ENCODE data around the gene SEZ6.

SEZ6 gene

DNA sequence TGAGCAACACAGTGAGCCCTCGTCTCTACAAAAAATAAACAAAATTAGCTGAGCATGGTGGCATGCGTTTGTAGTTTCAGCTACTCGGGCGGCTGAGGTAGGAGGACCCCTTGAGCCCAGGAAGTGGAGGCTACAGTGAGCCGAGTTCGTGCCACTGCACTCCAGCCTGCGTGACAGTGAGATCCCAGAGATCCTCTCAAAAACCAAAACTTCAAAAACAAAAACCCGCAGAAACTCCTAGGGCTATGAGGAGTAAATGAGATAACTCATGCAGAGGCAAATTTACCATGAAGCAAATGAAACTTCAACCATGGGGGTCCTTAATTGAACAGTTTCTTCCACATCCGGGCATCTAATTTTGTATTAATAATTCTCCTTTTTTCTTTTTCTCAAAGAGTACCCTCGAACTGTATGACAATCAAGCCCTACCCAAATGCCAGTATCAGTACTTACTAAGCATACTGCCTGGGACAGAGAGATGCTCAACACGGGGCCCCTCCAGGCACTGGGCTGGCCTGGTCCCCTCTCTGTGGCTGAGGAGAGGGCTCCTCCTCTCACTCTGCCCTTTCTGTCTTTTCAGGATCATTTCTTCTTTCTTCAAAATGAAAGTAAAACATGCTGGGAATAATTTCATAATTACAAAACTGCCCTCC lies 36.3 kb upstream of the SEZ6 start:
- DNase-seq (ENCODE audit: insufficient read length, low spot score): no peak
- FAIRE-seq: no peak
- TF ChIP-seq, protein P1, sequence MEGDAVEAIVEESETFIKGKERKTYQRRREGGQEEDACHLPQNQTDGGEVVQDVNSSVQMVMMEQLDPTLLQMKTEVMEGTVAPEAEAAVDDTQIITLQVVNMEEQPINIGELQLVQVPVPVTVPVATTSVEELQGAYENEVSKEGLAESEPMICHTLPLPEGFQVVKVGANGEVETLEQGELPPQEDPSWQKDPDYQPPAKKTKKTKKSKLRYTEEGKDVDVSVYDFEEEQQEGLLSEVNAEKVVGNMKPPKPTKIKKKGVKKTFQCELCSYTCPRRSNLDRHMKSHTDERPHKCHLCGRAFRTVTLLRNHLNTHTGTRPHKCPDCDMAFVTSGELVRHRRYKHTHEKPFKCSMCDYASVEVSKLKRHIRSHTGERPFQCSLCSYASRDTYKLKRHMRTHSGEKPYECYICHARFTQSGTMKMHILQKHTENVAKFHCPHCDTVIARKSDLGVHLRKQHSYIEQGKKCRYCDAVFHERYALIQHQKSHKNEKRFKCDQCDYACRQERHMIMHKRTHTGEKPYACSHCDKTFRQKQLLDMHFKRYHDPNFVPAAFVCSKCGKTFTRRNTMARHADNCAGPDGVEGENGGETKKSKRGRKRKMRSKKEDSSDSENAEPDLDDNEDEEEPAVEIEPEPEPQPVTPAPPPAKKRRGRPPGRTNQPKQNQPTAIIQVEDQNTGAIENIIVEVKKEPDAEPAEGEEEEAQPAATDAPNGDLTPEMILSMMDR (IDR thresholded peaks at IDR 0.05; ENCODE audit: insufficient read depth, missing control alignments): no peak

DNA sequence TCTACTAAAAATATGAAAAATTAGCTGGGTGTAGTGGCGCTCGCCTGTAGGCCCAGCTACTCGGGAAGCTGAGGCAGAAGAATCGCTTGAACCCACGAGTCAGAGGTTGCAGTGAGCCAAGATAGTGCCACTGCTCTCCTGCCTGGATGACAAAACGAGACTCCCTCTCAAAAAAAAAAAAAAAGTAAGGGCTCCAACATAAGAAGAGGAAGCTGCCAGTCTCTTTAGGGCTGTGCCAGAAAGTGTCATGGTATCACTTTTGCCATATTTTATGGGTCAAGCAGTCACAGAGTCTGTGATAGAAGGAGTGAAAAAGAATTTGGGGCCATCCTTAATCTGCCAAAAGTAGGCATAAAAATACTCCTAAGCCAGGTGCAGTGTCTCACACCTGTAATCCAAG lies 35.7 kb upstream of the SEZ6 start:
- TF ChIP-seq, protein P1 (IDR thresholded peaks at IDR 0.05; ENCODE audit: insufficient read depth, missing control alignments): no peak
- no peak for FAIRE-seq
- no peak for DNase-seq (ENCODE audit: insufficient read length, low spot score)

DNA sequence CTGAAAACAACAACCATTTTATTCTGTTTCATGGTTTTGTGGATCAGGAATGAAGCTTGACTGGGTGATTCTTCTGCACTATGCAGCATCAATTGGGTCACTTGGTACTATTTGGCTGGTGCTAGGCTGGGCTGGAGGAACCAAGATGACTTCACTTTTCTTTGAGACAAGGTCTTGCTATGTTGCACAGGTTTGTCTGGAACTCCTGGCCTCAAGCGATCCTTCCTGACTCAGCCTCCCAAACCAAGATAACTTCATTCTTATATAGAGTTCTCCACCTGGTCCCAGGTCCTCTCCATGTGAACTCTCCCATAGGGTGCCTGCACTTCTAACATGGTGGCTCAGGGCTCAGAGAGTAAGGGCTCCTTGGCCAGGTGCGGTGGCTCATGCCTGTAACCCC lies 35.3 kb upstream of the SEZ6 start:
- TF ChIP-seq, protein P1 (IDR thresholded peaks at IDR 0.05; ENCODE audit: insufficient read depth, missing control alignments): no peak
- DNase-seq (ENCODE audit: insufficient read length, low spot score) (no peak), FAIRE-seq (no peak)

DNA sequence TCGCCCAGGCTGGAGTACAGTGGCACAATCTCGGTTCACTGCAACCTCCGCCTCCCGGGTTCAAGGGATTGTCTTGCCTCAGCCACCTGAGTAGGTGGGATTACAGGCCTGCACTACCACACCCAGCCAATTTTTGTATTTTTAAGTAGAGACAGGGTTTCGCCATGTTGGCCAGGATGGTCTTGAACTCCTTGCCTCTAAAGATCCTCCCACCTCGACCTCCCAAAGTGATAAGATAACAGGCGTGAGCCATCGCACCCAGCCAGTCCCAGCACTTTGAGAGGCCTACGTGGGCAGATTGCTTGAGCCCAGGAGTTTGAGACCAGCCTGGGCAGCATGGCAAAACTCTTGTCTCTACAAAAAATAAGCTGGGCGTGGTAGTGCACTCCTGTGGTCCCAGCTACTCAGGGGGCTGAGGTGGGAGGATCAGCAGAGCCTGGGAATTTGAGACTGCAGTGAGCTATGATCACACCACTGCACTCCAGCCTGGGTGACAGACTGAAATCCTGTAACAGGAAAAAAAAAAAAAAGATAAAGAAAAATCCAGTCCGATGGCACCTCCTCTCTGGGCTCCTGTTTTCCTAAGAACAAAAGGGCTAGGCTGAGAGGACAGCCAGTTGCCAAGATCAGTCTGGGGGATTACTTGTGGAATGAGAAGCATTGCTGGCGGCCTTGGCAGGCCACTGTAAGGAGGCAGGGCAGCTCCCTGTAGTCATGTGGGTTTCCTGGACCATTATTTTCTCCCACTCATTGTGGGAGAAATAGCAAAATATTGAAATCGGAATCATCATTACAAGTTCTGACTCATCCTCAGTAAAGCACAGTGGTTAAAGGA lies 34.1 kb upstream of the SEZ6 start:
- no peak for DNase-seq (ENCODE audit: insufficient read length, low spot score)
- TF ChIP-seq, protein P1 (IDR thresholded peaks at IDR 0.05; ENCODE audit: insufficient read depth, missing control alignments): no peak
- no peak for FAIRE-seq

DNA sequence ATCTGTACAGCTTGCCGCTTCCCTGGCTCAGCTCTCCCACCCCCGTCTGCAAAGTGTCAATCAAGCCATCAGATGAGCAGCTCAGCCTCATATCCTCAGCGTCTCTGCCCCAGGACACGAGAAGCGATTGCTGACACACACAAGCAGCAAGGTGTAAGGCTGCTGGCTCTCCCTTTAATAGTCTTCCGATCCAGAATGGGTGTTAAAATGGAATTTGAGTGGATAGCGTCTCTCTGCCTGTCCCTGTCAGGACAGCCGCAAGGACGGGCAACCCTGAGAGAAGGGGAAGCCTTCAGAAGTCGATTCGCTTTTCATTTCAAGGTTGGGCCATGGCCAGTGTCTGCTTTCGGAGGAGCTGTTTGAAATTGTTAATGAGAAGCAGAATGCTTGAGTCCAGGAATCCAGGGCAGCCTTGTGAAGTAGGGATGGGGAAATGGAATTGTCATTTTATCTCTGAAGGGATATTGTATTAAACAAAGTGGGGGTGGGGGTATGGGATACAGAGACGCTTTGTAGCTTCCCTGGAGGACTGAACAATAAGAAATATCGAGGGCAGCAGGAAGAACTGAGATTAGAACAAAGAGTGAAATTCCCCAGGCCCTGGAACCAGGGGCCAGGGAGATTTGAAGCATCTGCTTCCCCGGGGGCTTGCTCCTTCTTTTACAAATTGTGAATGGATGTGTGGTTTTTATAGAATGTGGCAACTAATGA lies 32.4 kb upstream of the SEZ6 start:
- DNase-seq (ENCODE audit: insufficient read length, low spot score): no peak
- TF ChIP-seq, protein P1 (IDR thresholded peaks at IDR 0.05; ENCODE audit: insufficient read depth, missing control alignments): no peak
- FAIRE-seq: no peak

DNA sequence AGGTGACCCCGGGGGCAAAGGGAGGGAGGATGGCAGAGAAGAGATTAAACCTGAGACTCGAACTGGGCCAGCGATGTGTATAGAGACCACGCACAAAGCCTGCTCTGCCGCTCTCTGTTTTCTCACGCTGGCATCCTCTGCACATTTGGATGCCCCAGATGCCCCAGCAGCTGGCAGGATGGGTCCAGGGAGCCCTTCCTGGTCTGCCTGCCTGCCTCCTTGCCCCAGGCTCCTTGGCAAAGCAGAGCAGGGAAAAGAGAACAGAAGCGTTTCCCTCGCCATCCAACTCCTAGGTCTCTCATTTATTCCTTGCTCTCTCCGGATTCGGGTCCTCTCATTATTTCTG lies 31.9 kb upstream of the SEZ6 start:
- TF ChIP-seq, protein P1 (IDR thresholded peaks at IDR 0.05; ENCODE audit: insufficient read depth, missing control alignments): no peak
- FAIRE-seq: no peak
- no peak for DNase-seq (ENCODE audit: insufficient read length, low spot score)

All from D721Med (cell line).